NT2/D1 (cell line): ENCODE measurements around the gene FAM81A.

Experiments used
- DNase-seq: peaks from one replicate; pipeline ENCODE4 v3.0.0-alpha.2; 2011; ENCODE audit warnings: low read depth, low spot score
- H3K27me3 ChIP-seq: 2 replicates; pipeline ENCODE4 v1.6.0; 2011; ENCODE audit warnings: mild to moderate bottlenecking; ENCODE audit not compliant: insufficient read length, insufficient read depth
- H3K36me3 ChIP-seq: 2 replicates; pipeline ENCODE4 v1.6.1; 2011; ENCODE audit warnings: mild to moderate bottlenecking, low read length, mixed read lengths; ENCODE audit not compliant: insufficient read depth, insufficient read length
- H3K4me1 ChIP-seq: 2 replicates; pipeline ENCODE4 v1.5.1; 2011; ENCODE audit not compliant: insufficient read depth, insufficient read length
- H3K4me3 ChIP-seq: 2 replicates; pipeline ENCODE4 v1.5.1; 2011; ENCODE audit warnings: low read depth; ENCODE audit not compliant: insufficient read length
- H3K9ac ChIP-seq: 2 replicates; pipeline ENCODE4 v1.6.0; 2011; ENCODE audit warnings: low read depth; ENCODE audit not compliant: insufficient read length
- H3K9me3 ChIP-seq: 2 replicates; pipeline ENCODE4 v1.5.1; 2011; ENCODE audit warnings: mild to moderate bottlenecking, low read length; ENCODE audit not compliant: insufficient read depth
- SUZ12 ChIP-seq: IDR thresholded peaks from 2 replicates; pipeline ENCODE4 v1.6.1; 2011; ENCODE audit not compliant: insufficient read length, insufficient read depth; ENCODE audit errors: extremely low read depth
- YY1 ChIP-seq: IDR thresholded peaks from 2 replicates; pipeline ENCODE4 v1.6.1; 2011; ENCODE audit not compliant: insufficient read length, insufficient read depth
- ZNF274 ChIP-seq: IDR thresholded peaks from 2 replicates; pipeline ENCODE4 v1.6.1; 2011; ENCODE audit warnings: mild to moderate bottlenecking, low read depth, low read length

Gene FAM81A

GRCh38 chr15:59444081-59444835 is 6.3 kb downstream of the FAM81A start:
- Histone ChIP-seq H3K9me3 (no peaks in the 10 kb centered on the region), H3K27me3 (peaks cover 13% of the 10 kb centered on the region), H3K9ac (no peak overlapping the region), H3K4me1 (no peaks in the 10 kb centered on the region), H3K4me3 (no peak overlapping the region), H3K36me3 (no peaks in the 10 kb centered on the region)
- DNase-seq: no peak
- TF ChIP-seq SUZ12 (no peak), ZNF274 (no peak), YY1 (no peak)

- no peak for TF ChIP-seq SUZ12
- TF ChIP-seq YY1: no peak
- no peak for DNase-seq
- H3K27me3 ChIP-seq: peaks cover 7% of the 10 kb centered on the region
- no peak overlapping the region for H3K9ac ChIP-seq
- H3K9me3 ChIP-seq: no peaks in the 10 kb centered on the region
- H3K4me1 ChIP-seq: no peaks in the 10 kb centered on the region
- H3K4me3 ChIP-seq: no peak overlapping the region
- H3K36me3 ChIP-seq: no peaks in the 10 kb centered on the region
Observed at GRCh38 chr15:59444980-59445545, 7.1 kb downstream of the FAM81A start.

GRCh38 chr15:59446232-59446957 is 8.4 kb downstream of the FAM81A start:
- TF ChIP-seq ZNF274 (no peak), SUZ12 (no peak), YY1 (no peak)
- no peak overlapping the region for H3K4me3 ChIP-seq
- H3K4me1 ChIP-seq: no peaks in the 10 kb centered on the region
- H3K9ac ChIP-seq: no peak overlapping the region
- H3K27me3 ChIP-seq: no peaks in the 10 kb centered on the region
- DNase-seq: no peak
- H3K9me3 ChIP-seq: no peaks in the 10 kb centered on the region
- H3K36me3 ChIP-seq: no peaks in the 10 kb centered on the region

GRCh38 chr15:59447367-59447766 is 9.4 kb downstream of the FAM81A start:
- no peak overlapping the region for H3K4me3 ChIP-seq
- H3K9ac ChIP-seq: no peak overlapping the region
- DNase-seq: no peak
- H3K27me3 ChIP-seq: no peaks in the 10 kb centered on the region
- TF ChIP-seq SUZ12 (no peak), ZNF274 (no peak), YY1 (no peak)
- no peaks in the 10 kb centered on the region for H3K4me1 ChIP-seq
- no peaks in the 10 kb centered on the region for H3K36me3 ChIP-seq
- no peaks in the 10 kb centered on the region for H3K9me3 ChIP-seq

- TF ChIP-seq ZNF274 (no peak), SUZ12 (no peak)
- Histone ChIP-seq H3K4me3 (no peak overlapping the region), H3K36me3 (no peaks in the 10 kb centered on the region), H3K27me3 (no peaks in the 10 kb centered on the region), H3K9me3 (no peaks in the 10 kb centered on the region), H3K9ac (no peak overlapping the region), H3K4me1 (peaks cover 2% of the 10 kb centered on the region)
- DNase-seq: no peak
Observed at GRCh38 chr15:59448871-59449270, 10.9 kb downstream of the FAM81A start.

- Histone ChIP-seq H3K9ac (no peak overlapping the region), H3K9me3 (no peaks in the 10 kb centered on the region), H3K36me3 (no peaks in the 10 kb centered on the region), H3K4me1 (peaks cover 2% of the 10 kb centered on the region), H3K27me3 (no peaks in the 10 kb centered on the region), H3K4me3 (no peak overlapping the region)
- TF ChIP-seq ZNF274 (no peak), SUZ12 (no peak), YY1 (no peak)
- no peak for DNase-seq
Observed at GRCh38 chr15:59453474-59454215, 15.7 kb downstream of the FAM81A start.

GRCh38 chr15:59456114-59456513 is 18.1 kb downstream of the FAM81A start:
- no peak for TF ChIP-seq ZNF274
- TF ChIP-seq SUZ12: no peak
- TF ChIP-seq YY1: no peak
- no peak overlapping the region for H3K9ac ChIP-seq
- peaks cover 2% of the 10 kb centered on the region for H3K4me1 ChIP-seq
- H3K4me3 ChIP-seq: no peak overlapping the region
- DNase-seq: no peak
- no peaks in the 10 kb centered on the region for H3K9me3 ChIP-seq
- H3K27me3 ChIP-seq: no peaks in the 10 kb centered on the region
- no peaks in the 10 kb centered on the region for H3K36me3 ChIP-seq
